Stimulated activated CD4-positive, alpha-beta T cell treated with anti-CD3 and anti-CD28 coated beads, Interleukin-1b, Interleukin-23, amount 100 ng/mL, for 24 hours (primary cell): ENCODE measurements around the gene RPL3.
"Not testable (repeated sequence)": the region's sequence is repeated elsewhere in the genome, so short reads cannot be mapped to it uniquely, and the experiment has no call there.

Experiments
- DNase-seq, 4 experiments: peaks; one replicate each; pipeline ENCODE4 v3.0.0-alpha.2; 2020; ENCODE audit warnings: low read depth in 4 of 4, low spot score in 1 of 4

The RPL3 gene

DNA sequence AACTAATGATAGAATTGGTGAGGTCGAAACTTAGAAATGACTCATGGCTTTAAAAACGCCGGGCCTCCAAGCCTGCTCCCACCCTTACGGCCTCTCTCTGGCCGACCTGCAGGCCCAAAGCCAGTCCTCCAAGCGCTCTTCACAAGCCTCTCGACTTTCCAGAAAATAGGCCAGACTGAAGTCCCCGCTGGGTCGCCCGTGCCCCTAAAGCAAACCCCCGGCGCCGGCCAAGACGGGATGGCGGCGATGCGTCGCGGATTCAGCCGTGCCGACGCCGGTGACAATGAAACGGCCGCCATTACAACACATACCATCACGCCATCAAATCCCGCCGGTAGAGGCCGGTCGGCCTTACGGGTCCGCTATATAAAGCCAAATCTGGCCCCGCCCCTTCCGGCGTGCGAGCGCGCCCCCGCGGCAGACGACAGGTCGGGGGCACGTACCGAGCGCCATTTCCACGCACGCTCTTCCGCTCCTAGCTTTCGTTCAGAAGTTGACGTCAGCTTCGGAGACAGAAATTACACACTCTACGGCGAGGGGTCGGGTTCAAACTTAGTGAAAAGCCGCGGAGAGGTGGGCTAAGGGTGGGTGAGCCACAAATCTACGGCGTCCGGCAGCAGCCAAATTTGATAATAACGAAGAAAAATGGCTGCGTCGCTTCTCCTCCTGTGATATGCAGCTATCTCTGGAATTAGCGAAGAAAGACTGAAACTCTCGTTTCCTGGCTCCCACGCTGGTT is at the start of gene RPL3:
Gene RPL3, minus strand, starts transcription at position 340 of the 739 bp plus-strand sequence. Its CDS starts 26 bp downstream, at position 314.
- peak; percentile 90 to 98 (median 96) for DNase-seq

DNA sequence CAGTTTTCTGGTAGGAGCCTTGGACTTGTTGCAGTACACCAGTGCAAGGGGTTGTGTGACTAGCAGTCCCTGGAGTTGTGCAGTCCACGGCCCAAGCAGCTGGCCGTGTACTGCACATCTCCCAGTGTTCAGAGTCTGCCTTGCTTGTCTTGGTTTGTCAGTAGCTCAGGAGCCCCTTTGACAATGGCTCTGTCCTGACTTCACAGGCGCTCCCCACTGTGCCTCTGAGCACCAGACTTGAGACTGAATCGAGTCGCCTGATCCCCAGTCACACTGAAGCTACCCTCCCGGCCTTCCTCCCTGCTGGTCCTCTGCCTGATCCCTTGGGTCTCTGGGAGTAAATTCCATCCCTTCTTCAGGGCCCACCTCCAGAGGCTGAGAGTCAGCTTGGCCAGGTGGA is 49.8 kb upstream of the RPL3 start:
- no peak for DNase-seq

DNA sequence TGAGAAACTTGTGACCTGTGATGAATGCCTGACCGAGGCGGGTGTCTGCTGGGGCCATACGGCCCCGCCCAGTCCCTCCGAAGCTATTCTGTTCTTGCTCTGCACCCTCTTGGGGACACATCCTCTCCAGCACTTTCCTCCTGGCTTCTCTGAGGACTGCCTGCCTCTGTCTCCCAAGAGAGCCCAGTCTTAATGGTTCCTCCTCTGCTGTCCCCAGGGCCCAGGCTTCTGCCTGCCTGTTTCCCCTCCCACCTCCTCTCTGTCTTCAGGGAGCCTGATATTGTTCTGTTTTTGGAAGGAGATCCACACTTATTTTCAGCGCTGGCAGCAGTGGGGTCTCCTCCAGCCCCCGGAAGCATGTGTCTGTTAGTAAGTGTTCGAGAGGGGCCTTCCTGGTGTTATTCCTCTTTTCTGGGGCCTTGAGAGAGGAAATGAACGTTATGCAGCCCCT is 49.1 kb upstream of the RPL3 start:
- no peak for DNase-seq

DNA sequence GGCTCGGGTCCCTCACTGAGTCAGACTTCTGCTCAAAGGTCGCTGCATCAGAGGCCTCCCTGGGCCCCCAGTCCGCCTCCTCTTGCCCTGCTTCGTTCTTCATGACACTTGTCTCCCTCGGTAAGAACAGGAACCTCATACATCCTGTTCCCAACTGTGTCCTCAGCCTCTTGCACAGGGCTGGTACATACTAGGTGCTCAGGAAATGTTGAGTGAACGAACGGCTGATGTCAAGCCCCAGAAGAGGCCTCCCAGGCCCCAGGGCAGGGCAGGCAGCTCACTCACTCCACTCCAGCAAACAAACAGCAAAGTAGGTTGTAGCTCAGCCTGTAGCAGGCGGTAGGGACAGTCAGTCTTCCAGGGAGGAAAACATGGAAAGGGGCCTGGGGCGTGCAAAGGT is 47.6 kb upstream of the RPL3 start:
- DNase-seq = no peak

DNA sequence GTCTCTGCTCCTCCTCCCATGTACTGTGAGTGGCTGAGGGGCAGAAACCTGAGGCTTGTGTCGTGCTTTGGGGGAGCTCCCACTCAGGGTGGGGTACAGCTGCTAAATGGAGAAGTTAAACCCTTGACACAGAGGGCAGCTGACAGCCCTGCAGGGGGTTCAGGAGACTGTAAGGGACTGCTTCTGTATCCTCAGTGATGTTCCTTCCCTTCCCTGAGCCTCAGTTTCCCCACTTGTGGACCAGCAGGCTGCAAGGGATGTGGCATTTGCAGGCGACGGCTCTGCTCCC is 46.0 kb upstream of the RPL3 start:
- DNase-seq = no peak

DNA sequence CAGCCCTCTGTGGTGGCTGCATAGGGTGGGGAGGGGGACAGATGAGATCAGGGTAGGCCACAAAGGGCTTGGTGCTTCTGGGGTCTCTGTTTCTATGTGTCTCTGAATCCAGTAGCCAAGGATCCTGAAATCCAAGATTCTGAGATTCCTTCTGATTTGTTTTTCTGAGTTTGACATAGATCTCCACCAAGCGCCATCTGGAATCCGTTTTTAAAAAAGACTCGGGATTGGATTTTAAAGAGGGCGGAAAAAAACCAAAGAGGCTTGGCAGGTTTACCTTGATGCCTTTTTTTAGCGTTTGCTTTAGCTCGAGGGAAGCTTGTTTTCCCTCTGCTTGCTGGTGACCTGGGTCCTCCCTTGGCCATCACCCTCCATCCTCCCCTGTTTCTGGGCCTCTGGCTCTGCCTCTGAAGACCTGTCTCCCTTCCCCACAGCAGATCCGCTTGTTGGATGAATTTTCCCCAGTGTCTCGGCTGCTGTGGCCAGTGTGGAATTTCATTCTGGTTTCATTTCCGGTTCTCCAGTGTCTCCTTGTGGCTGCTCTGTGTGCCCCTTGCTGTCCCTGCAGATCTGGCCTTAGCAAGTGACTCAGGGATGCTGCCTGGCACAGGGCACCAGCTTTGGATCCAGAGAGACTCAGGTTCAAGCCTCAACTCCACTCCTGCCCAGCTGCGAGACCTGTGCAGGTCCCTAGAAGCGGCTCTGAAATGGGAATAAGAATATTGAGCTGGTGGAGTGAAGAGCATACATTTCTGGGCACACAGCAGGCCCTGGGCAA is 45.5 kb upstream of the RPL3 start:
- DNase-seq = no peak

DNA sequence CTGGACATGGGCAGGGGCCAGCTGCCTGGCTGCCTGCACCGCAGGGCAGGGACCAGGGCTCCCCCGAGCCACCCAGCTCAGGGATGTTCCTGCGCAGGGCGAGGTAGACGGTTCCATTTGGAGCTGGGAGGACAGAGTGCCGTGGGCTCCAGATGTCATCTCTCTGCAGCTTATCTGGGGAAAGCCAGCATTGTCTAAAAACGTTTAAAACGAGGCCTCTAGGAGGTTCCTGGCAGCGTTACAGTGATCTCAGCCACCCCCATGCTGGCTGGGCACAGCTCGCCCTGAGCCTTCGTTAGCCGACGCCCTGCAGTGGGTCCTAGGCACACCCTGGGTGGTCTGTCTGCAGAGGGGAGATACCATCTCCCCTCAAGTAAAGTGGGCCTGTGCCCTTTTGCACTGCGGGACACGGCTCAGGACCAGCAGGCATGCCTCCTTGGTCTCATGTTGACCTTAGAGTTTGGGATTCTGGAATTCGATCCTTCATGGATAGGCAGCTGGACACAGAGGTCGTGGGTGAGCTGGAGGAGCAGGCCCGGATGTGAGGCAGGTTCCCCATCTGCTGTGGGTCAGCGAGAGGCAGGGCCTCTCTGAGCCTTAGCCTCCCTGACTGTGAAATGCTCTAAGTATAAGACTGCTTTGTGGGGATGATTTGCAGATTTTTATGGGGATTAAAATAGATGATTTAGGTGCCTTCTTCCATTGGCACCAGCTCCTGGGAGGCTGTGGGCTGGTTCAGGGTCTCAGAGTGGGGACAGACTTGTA is 44.5 kb upstream of the RPL3 start:
- no peak for DNase-seq

DNA sequence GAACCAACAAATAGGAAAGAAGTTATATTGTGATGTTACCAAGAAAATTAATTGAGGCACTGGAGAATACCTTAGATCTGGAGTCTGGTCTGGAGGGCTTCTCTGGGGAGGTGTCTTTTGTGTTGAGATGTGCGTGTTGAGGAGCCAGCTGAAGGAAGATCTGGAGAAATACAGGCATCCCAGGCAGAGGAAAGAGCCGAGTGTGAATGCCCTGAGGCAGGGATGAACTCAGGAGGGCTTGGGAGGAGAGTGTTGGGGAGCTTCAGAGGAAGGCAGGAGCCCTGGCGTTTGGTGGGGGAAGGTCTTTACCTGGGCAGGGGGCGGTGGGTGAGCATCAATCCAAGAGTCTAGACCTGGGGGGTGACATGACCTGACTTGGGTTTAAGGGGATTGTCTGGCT is 43.5 kb upstream of the RPL3 start:
- no peak for DNase-seq

DNA sequence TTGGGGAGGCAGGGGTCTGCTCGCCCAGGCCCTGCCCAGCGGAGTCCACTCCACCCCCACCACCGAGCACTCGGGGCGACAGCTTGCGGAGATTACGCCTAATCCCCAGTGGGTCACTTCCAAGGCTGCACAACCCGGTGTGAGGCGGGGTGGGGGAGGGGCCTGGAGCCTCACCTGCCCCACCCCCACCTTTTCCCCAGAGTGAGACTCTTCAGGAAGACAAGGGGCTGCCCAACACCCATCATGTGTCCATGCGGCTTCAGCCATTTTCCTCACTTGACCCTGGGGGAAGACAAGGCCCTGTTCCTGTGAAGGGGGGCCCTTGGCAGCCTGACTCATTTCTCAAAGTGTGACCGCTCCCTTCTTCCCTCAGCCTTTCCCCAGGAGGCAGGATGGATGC is 42.8 kb upstream of the RPL3 start:
- no peak for DNase-seq

DNA sequence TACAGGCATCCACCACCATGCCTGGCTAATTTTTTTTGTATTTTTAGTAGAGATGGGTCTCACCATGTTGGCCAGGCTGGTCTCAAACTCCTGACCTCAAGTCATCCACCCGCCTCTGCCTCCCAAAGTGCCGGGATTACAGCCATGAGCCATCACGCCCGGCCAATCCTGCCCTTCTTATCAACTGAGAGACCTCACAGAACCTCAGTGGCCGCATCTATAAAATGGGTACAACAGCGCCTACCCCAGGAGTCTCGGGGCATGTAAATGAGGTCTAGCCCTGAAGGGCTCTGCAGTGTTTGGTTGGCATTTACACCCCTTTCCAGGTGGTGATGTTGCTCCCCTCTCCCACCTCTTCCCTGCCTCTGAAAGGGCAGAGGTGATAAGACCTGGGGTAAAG is 42.1 kb upstream of the RPL3 start:
- no peak for DNase-seq

DNA sequence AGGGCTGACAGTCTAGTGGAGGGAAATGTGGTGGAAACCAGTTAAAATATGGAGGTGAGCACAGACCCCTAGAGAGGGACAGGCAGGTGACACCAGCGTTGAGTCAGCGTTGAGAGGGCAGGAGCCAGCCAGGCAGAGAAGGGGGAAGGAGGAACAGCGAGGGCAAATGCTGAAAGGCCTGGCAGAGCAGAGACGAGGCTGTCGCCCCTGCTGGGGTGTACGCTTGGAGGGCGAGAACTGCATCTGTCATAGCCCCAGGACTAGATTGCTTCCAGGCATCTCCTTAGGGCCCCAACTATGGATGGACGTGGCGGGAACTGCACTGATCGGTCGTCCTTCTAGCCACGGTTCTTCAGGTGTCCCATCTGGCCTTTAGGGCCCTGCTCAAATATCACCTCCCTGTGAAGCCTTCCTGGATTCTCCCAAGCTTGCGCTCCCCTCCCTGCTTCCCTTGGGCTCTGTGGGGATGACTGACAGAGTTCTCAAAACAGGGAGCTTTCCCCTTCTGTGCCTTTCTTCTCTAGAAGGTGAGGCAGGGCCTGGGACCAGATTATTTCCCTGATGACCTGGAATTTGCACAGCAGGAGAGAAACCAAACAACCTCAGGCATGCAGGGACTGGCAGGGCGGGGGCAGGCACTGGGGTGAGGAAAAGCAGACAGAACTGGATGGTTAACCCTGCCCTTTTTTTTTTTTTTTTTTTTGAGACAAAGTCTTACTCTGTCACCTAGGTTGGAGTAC is 41.4 kb upstream of the RPL3 start:
- DNase-seq = no peak

DNA sequence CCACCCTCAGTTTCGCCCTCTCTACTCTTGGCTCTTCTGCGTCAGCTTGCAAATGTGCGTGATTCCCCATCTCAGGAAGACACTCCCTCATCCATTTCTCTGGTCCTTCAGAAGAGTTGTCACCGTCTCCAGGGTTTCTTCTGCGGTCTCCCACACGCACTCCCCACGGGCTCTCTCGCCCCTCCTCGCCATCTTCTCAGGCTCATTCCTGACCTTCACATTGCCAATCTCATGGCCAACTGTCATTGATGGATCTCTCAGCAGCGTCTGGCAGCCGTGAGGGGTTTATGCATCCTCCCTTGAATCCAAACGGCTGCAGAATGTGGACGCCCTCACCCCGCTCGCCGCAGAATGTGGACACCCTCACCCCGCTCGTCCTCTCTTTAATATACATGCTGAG is 40.8 kb upstream of the RPL3 start:
- DNase-seq = no peak

DNA sequence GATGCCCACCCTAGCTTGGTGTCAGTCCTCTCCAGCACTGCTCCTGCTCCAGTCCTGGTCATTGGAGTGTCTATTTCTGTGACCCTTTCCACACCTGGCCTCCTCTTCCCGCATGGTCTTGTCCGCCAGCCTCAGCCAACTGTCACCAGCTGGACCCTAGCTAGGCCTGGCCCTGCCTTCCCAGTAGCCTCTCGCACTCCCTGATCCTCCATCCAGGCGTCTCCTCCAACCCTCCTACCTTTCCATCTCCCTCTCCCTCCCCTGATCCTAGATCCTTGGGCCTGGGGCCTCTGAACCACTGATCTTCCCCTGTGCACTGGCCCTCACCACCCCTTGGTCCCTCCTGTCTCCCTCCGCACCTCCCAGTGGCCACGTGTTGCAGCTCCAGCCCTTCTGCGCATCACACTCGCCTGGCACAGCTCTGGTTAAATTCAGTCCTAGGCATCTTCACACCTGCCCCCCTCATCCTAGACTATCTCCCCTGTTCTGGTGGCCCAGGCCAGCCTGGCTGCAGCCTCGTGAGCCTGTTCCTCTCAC is 40.3 kb upstream of the RPL3 start:
- no peak for DNase-seq

DNA sequence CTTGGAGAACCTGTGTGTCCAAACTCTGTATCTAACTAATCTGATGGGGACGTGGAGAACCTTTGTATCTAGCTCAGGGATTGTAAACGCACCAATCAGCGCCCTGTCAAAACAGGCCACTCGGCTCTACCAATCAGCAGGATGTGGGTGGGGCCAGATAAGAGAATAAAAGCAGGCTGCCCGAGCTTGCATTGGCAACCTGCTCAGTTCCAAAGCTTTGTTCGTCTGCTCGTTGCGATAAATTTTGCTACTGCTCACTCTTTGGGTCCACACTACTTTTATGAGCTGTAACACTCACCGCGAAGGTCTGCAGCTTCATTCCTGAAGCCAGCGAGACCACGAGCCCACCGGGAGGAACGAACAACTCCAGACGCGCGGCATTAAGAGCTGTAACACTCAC is 38.8 kb upstream of the RPL3 start:
- not testable (repeated sequence) for DNase-seq

DNA sequence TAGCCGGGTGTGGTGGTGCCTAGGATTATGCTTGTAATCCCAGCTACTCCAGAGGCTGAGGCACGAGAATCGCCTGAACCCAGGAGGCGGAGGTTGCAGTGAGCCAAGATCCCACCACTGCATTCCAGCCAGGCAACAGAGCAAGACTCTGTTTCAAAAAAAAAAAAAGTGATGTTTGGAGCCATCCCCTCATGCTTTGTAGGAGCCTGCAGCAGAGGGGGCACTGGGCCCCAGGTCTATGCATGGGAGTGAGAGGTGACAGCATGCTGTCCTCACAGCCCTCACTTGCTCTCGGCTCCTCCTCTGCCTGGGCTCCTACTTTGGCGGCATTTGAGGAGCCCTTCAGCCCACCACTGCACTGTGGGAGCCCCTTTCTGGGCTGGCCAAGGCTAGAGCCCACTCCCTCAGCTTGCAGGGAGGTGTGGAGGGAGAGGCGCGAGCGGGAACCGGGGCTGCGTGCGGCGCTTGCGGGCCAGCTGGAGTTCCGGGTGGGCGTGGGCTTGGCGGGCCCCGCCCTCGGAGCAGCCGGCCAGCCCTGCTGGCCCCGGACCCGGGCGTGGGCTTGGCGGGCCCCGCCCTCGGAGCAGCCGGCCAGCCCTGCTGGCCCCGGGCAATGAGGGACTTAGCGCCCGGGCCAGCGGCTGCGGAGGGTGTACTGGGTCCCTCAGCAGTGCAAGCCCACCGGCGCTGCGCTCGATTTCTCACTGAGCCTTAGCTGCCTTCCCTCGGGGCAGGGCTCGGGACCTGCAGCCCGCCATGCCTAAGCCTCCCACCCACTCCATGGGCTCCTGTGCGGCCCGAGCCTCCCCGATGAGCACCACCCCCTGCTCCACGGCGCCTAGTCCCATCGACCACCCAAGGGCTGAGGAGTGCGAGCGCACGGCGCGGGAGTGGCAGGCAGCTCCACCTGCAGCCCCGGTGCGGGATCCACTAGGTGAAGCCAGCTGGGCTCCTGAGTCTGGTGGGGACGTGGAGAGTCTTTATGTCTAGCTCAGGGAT is 38.0 kb upstream of the RPL3 start:
- not testable (repeated sequence) for DNase-seq

DNA sequence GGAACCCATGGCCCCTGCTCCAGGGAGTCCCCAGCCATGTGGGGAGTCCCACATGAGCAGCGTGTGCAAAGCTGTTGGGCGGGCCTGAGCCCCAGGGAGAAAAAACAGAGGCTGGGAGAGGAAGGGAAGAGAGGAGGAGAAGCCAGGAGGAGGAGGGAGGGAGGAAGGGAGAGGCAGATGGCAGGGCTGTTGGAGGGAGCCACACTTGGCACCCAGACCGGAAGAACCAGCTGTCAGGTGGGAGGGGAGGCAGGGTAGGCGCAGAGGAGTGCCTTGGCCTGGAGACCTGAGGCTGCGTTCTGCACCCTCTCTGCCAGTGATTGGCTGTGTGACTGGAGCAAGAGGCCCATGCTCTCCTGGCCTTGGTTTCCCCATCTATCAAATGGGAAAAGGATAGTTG is 37.0 kb upstream of the RPL3 start:
- no peak for DNase-seq

DNA sequence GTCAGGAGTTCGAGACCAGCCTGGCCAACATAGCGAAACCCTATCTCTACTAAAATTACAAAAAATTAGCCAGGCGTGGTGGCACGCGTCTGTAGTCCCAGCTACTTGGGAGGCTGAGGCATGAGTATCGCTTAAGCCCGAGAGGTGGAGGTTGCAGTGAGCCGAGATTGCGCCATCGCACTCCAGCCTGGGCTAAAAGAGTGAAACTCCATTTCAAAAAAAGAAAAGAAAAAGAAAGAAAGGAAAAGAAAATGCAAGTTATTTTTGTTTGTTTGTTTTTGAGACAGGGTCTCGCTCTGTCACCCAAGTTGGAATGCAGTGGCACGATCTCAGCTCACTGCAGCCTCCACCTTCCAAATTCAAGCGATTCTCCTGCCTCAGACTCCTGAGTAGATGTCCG is 36.4 kb upstream of the RPL3 start:
- DNase-seq = not testable (repeated sequence)

DNA sequence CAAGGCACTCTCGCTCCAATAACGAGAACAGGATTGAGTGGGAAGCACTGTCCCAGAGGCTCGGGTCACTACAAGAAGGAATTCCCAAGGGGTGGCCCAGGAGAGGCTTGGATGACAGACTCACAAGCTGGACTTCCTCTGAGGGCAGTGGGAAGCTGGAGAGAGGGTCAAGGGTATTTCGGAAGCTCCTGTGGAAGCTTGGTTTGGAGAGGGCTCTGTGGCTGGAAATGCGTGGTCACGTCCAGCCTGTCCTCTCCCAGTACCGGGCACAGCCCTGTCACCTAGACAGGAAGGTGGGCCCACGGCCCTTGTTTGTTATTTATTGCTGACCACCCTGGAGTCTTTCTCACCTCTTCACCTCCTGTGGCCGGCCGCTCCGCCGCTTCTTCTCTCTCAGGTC is 35.7 kb upstream of the RPL3 start:
- DNase-seq = no peak

DNA sequence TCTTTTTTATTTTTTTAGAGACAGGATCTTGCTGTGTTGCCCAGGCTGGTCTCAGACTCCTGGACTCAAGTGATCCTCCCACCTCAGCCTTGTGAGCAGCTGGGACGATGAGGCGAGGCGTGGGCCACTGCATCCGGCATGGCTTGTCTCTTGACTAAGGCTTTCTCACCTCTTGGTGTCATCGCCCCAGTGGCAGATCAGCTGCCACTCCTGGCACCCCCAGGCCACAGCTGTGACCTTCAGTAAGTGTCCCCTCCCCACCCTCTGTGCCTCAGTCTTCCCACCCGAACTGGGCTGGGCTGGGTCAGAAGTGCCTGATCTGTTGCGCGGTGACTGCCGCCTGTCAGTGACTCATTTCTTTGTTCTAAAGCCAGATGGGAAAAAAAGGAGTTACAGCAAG is 33.9 kb upstream of the RPL3 start:
- no peak for DNase-seq

DNA sequence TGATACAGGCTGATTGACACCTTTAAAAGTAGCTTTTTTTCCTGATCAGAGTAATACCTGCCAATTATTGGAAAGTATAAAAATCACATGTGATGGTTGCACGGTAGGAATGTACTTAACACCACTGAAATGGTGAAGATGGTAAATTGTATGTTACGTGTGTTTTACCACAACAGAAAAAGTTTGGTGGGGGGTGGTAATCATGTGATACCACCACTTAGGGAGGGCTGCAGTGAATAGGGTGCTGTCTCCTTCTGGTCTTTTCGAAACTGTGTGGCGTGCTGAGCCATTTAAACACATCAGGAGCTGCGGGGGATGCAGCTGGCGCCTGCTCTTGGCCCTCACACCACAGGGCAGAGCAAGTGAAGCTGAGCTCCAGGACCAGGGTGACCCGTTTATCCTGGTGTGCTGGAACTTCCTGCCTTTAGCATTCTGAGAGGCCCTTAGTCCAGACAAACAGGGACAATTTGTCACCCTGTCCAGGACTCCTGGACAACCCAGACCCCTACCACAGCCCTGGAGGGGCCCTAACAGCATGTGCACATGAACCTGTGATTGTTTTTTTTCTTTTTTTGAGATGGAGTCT is 33.0 kb upstream of the RPL3 start:
- DNase-seq = no peak
